H1 (cell line): Measurements from ENCODE around the gene OR51T1. TPM values are rescaled to one million over a fixed set of nuclear protein-coding genes. Genes with fewer than 3 reads are reported as not detected.

ENCODE experiments used
- CTCF ChIA-PET: fragments of 300-600 bp; sonication (Branson Sonifier 250); formaldehyde crosslinking; loops from one replicate; lab custom pipeline; 2021; ENCODE audit not compliant: partially characterized antibody; lab: Charles Lee
- POLR2A ChIA-PET: fragments of 300-600 bp; sonication (Branson Sonifier 250); formaldehyde crosslinking; loops from one replicate; lab custom pipeline; 2021; ENCODE audit warnings: inconsistent platforms; ENCODE audit not compliant: partially characterized antibody; lab: Charles Lee
- DNase-seq, 2 experiments: peaks; one replicate each; pipeline versions ENCODE4 v3.0.0 to v3.0.0-alpha.2; 2010 to 2022; ENCODE audit warnings: low spot score in 2 of 2, low read depth in 1 of 2, mixed read lengths in 1 of 2
- FAIRE-seq: peaks from 2 replicates; lab custom pipeline; 2011; peaks lifted over from hg19 to GRCh38; lab: Jason Lieb, UNC
- H2AFZ ChIP-seq: 2 replicates; pipeline ENCODE4 v1.8.1; 2012; ENCODE audit warnings: low read length, inconsistent platforms
- H2AK5ac ChIP-seq: 2 replicates; pipeline ENCODE4 v1.6.1; 2013; ENCODE audit warnings: low read depth, low read length
- H2BK120ac ChIP-seq: replicated peaks from 2 replicates; pipeline ENCODE3; 2013; ENCODE audit warnings: low read depth, low read length, inconsistent platforms
- H2BK12ac ChIP-seq: 2 replicates; pipeline ENCODE4 v1.6.1; 2013; ENCODE audit warnings: low read depth, low read length
- H2BK15ac ChIP-seq: 2 replicates; pipeline ENCODE4 v1.6.1; 2013; ENCODE audit warnings: low read length
- H2BK20ac ChIP-seq: 2 replicates; pipeline ENCODE4 v1.6.1; 2013; ENCODE audit warnings: low read length
- H2BK5ac ChIP-seq: 2 replicates; pipeline ENCODE4 v1.6.1; 2013; ENCODE audit warnings: low read depth, low read length
- H3K14ac ChIP-seq: 2 replicates; pipeline ENCODE4 v1.6.1; 2013; ENCODE audit warnings: inconsistent platforms; ENCODE audit not compliant: insufficient read length
- H3K18ac ChIP-seq: 2 replicates; pipeline ENCODE4 v1.6.1; 2013; ENCODE audit warnings: low read length; ENCODE audit errors: extremely low read depth
- H3K23ac ChIP-seq: 2 replicates; pipeline ENCODE4 v1.6.1; 2013; ENCODE audit warnings: inconsistent platforms; ENCODE audit not compliant: insufficient read length
- H3K23me2 ChIP-seq: 2 replicates; pipeline ENCODE4 v1.6.1; 2013; ENCODE audit warnings: low read depth, low read length
- H3K27ac ChIP-seq: 2 replicates; pipeline ENCODE4 v1.6.1; 2011; ENCODE audit warnings: low read depth, low read length, inconsistent platforms
- H3K27me3 ChIP-seq, 4 experiments: replicated peaks in 1 of 4; 1 replicate in 1 of 4; 2 replicates in 3 of 4; pipeline versions ENCODE4 v1.6.1 to v1.8.1; 2011 to 2013; ENCODE audit warnings: low read length in 3 of 4, mild to moderate bottlenecking in 3 of 4, inconsistent platforms in 2 of 4, mixed read lengths in 2 of 4, moderate library complexity in 1 of 4; ENCODE audit not compliant: control insufficient read depth in 3 of 4, insufficient read depth in 3 of 4; ENCODE audit errors: extremely low read depth in 1 of 4
- H3K36me3 ChIP-seq, 4 experiments: 2 replicates each; pipeline versions ENCODE4 v1.6.1 to v1.8.1; 2011 to 2013; ENCODE audit warnings: mild to moderate bottlenecking in 4 of 4, low read length in 3 of 4, moderate library complexity in 2 of 4, control low read depth in 1 of 4, inconsistent platforms in 1 of 4; ENCODE audit not compliant: insufficient read depth in 4 of 4, control insufficient read depth in 2 of 4
- H3K4ac ChIP-seq: replicated peaks from 2 replicates; pipeline ENCODE3; 2013; ENCODE audit warnings: low read length, low read depth, mixed read lengths, inconsistent platforms; ENCODE audit not compliant: insufficient read length
- H3K4me1 ChIP-seq, 4 experiments: replicated peaks in 1 of 4; 1 replicate in 1 of 4; 2 replicates in 3 of 4; pipeline versions ENCODE4 v1.6.1 to v1.8.1; 2011 to 2013; ENCODE audit warnings: low read length in 3 of 4, inconsistent platforms in 2 of 4, mixed read lengths in 1 of 4; ENCODE audit not compliant: insufficient read depth in 4 of 4, control insufficient read depth in 3 of 4
- H3K4me2 ChIP-seq, 2 experiments: 2 replicates each; pipeline versions ENCODE4 v1.6.1 to v1.8.1; 2011 to 2013; ENCODE audit warnings: low read depth in 2 of 2, low read length in 2 of 2, control low read depth in 1 of 2, inconsistent platforms in 1 of 2, mild to moderate bottlenecking in 1 of 2; ENCODE audit not compliant: insufficient read depth in 1 of 2
- H3K4me3 ChIP-seq, 4 experiments: fragments of 200-600, 300-600 bp in 1 of 4; sonication (generic), shearing (Covaris generic), sonication (Bioruptor Twin) in 1 of 4; 2 replicates each; pipeline versions ENCODE4 v1.5.1 to v1.8.1; 2011 to 2016; ENCODE audit warnings: low read length in 4 of 4, low read depth in 3 of 4, control low read depth in 2 of 4, inconsistent platforms in 2 of 4, mild to moderate bottlenecking in 2 of 4, mixed read lengths in 1 of 4, moderate library complexity in 1 of 4; ENCODE audit not compliant: insufficient read depth in 2 of 4; ENCODE audit errors: extremely low read depth in 1 of 4
- H3K56ac ChIP-seq: replicated peaks from 2 replicates; pipeline ENCODE3; 2013; ENCODE audit warnings: low read depth, mild to moderate bottlenecking, mixed read lengths, low read length, inconsistent platforms; ENCODE audit not compliant: insufficient read length
- H3K79me1 ChIP-seq: 2 replicates; pipeline ENCODE4 v1.6.1; 2013; ENCODE audit warnings: low read depth, low read length, control low read depth
- H3K79me2 ChIP-seq, 2 experiments: 2 replicates each; pipeline versions ENCODE4 v1.6.1 to v1.8.1; 2012 to 2013; ENCODE audit warnings: low read length in 2 of 2, mild to moderate bottlenecking in 2 of 2, inconsistent platforms in 1 of 2; ENCODE audit not compliant: insufficient read depth in 2 of 2, control insufficient read depth in 1 of 2
- H3K9ac ChIP-seq, 4 experiments: replicated peaks in 1 of 4; 1 replicate in 1 of 4; 2 replicates in 3 of 4; pipeline versions ENCODE4 v1.6.1 to v1.8.1; 2011 to 2013; ENCODE audit warnings: low read depth in 3 of 4, low read length in 3 of 4, control low read depth in 2 of 4, mild to moderate bottlenecking in 2 of 4, moderate library complexity in 2 of 4, inconsistent platforms in 1 of 4; ENCODE audit errors: extremely low read depth in 1 of 4
- H3K9me3 ChIP-seq, 2 experiments: 2 replicates each; pipeline versions ENCODE4 v1.6.1 to v1.8.1; 2012 to 2013; ENCODE audit warnings: mild to moderate bottlenecking in 2 of 2, moderate library complexity in 2 of 2, control low read depth in 1 of 2, inconsistent platforms in 1 of 2, low read depth in 1 of 2, low read length in 1 of 2, mixed read lengths in 1 of 2; ENCODE audit not compliant: insufficient read depth in 2 of 2
- H4K20me1 ChIP-seq, 2 experiments: replicated peaks in 1 of 2; 2 replicates each; pipeline versions ENCODE3 to v1.8.1; 2011 to 2013; ENCODE audit warnings: inconsistent platforms in 2 of 2, low read length in 2 of 2, mild to moderate bottlenecking in 1 of 2; ENCODE audit not compliant: insufficient read depth in 2 of 2, control insufficient read depth in 1 of 2
- H4K5ac ChIP-seq: 2 replicates; pipeline ENCODE4 v1.6.1; 2013; ENCODE audit warnings: low read length, low read depth, mixed read lengths, inconsistent platforms; ENCODE audit not compliant: insufficient read length
- H4K8ac ChIP-seq: 2 replicates; pipeline ENCODE4 v1.8.0; 2013; ENCODE audit warnings: mild to moderate bottlenecking, moderate library complexity, low read length, inconsistent platforms; ENCODE audit not compliant: insufficient read depth; ENCODE audit errors: extremely low read depth
- H4K91ac ChIP-seq: replicated peaks from 2 replicates; pipeline ENCODE3; 2013; ENCODE audit warnings: low read length, mixed read lengths, inconsistent platforms; ENCODE audit not compliant: insufficient read length
- CEBPB ChIP-seq: IDR thresholded peaks from 2 replicates; pipeline ENCODE4 v1.6.1; 2012; ENCODE audit warnings: low read depth, low read length
- CHD2 ChIP-seq: IDR thresholded peaks from 2 replicates; pipeline ENCODE4 v1.6.1; 2012; ENCODE audit warnings: low read length, improper control_type of control experiment
- CREB1 ChIP-seq: IDR thresholded peaks from 2 replicates; pipeline ENCODE4 v1.6.1; 2012; ENCODE audit warnings: inconsistent platforms
- EGR1 ChIP-seq: IDR thresholded peaks from 2 replicates; pipeline ENCODE4 v1.6.1; 2011; ENCODE audit warnings: low read depth, low read length, borderline replicate concordance
- GTF2F1 ChIP-seq: IDR thresholded peaks from 2 replicates; pipeline ENCODE4 v1.6.1; 2012; ENCODE audit warnings: low read depth, low read length, improper control_type of control experiment, borderline replicate concordance
- NANOG ChIP-seq: IDR thresholded peaks from 2 replicates; pipeline ENCODE4 v1.6.1; 2011; ENCODE audit warnings: low read length, low read depth, mild to moderate bottlenecking, inconsistent platforms; ENCODE audit not compliant: insufficient read depth, poor library complexity, severe bottlenecking
- SIRT6 ChIP-seq: IDR thresholded peaks from one replicate; pipeline ENCODE4 v1.7.1; 2012; ENCODE audit warnings: low read length, inconsistent platforms
- YY1 ChIP-seq: IDR thresholded peaks from 2 replicates; pipeline ENCODE4 v1.6.1; 2011; ENCODE audit warnings: low read depth, mild to moderate bottlenecking, low read length
- WGBS, 2 experiments: shearing (Covaris generic) in 1 of 2; methylation state at CpG; one replicate each; pipeline versions ENCODE4 v1.1.6 to v1.1.7; 2013 to 2015; ENCODE audit warnings: low lambda C conversion rate in 2 of 2, mixed read lengths in 2 of 2, inconsistent platforms in 1 of 2, low coverage in 1 of 2, missing lambda C conversion rate in 1 of 2; ENCODE audit not compliant: insufficient replicate concordance in 2 of 2, insufficient coverage in 1 of 2, insufficient read length in 1 of 2; ENCODE audit errors: extremely low coverage in 1 of 2, missing lambda C conversion rate in 1 of 2; 5-methylcytosine and 5-hydroxymethylcytosine counted together
- polyA plus RNA-seq, 7 experiments: library from polyadenylated mRNA; depleted of rRNA in 3 of 7; stranded (reverse) in 5 of 7; unstranded in 2 of 7; fragments of >200 nt in 5 of 7; fragments of 200-250 nt in 2 of 7; gene quantifications; 1 replicate in 5 of 7; 2 replicates in 1 of 7; 4 replicates in 1 of 7; pipeline versions ENCODE4 v1.2.1 to v1.2.3, GENCODE V29; 2011 to 2013; ENCODE audit warnings: missing spikeins in 2 of 7, mixed read lengths in 2 of 7
- total RNA-seq: library from RNA; stranded (reverse); fragmentation: NEBNext Ultra II Directional; extraction: Animal tissue kit (Norgen Biotek cat#: 25700); gene quantifications from 2 replicates; pipeline ENCODE4 v1.2.1, GENCODE V29; 2021

The OR51T1 gene
- total and polyA plus RNA-seq, 2 of the 8 experiments (the other 6 are each of a cell fraction or from before 2014, with no cell fraction given), result not detected

- Histone ChIP-seq H3K9me3 (no peaks in the 10 kb centered on the region), H3K23me2 (no peaks in the 10 kb centered on the region), H3K9ac (no peak overlapping the region), H2AK5ac (no peak overlapping the region), H3K4ac (no peak overlapping the region), H3K56ac (no peak overlapping the region), H3K79me1 (no peaks in the 10 kb centered on the region), H4K91ac (no peak overlapping the region), H2BK12ac (no peak overlapping the region), H3K4me2 (no peak overlapping the region), H2BK120ac (no peak overlapping the region), H4K20me1 (no peaks in the 10 kb centered on the region), H3K14ac (no peak overlapping the region), H2AFZ (no peak overlapping the region), H3K27ac (no peak overlapping the region), H3K79me2 (no peaks in the 10 kb centered on the region), H4K8ac (no peak overlapping the region), H4K5ac (no peak overlapping the region), H3K23ac (no peak overlapping the region), H3K27me3 (no peaks in the 10 kb centered on the region), H3K18ac (no peak overlapping the region), H3K4me1 (no peaks in the 10 kb centered on the region), H2BK5ac (no peak overlapping the region), H3K36me3 (no peaks in the 10 kb centered on the region), H2BK15ac (no peak overlapping the region), H2BK20ac (no peak overlapping the region), H3K4me3 (no peak overlapping the region)
- no peak for FAIRE-seq
- CTCF ChIA-PET, result no interaction called here
- WGBS, 2 experiments, result 91% methylated on average over 3 of the region's 3 CpGs; no CpG with 5 or more reads in 1 of the 2 experiments
- POLR2A ChIA-PET, result no interaction called here
- DNase-seq, result no peak
- TF ChIP-seq SIRT6, result no peak
- TF ChIP-seq NANOG, result no peak
- no peak for TF ChIP-seq CEBPB
- no peak for TF ChIP-seq YY1
- no peak for TF ChIP-seq CREB1
- TF ChIP-seq EGR1, result no peak
- TF ChIP-seq GTF2F1, result no peak
- no peak for TF ChIP-seq CHD2
Measured at GRCh38 chr11:4884361-4884760, 2.7 kb downstream of the OR51T1 start.
